Central memory CD8-positive, alpha-beta T cell (primary cell): ENCODE results near the gene COL26A1.

ENCODE experiments used
- ATAC-seq: fragments of 150-1000 bp; cut with Tn5 transposase; replicated peaks from 2 replicates; pipeline ENCODE4 v1.10.0; 2022; ENCODE audit warnings: mild to moderate bottlenecking, moderate FRiP score, moderate number of reproducible peaks; ENCODE audit not compliant: poor library complexity, severe bottlenecking; ENCODE audit errors: extremely low read depth
- DNase-seq, 2 donors: peaks; one replicate each; pipeline ENCODE4 v3.0.0; 2021; ENCODE audit warnings: low spot score in 2 of 2
- H3K27ac Mint-ChIP-seq: one replicate; pipeline ENCODE4 v1.8.0; 2022; ENCODE audit warnings: low read depth, mild to moderate bottlenecking, moderate library complexity, mixed read lengths
- H3K27me3 Mint-ChIP-seq: one replicate; pipeline ENCODE4 v1.8.0; 2022; ENCODE audit warnings: mixed read lengths
- H3K36me3 Mint-ChIP-seq: one replicate; pipeline ENCODE4 v1.8.0; 2022; ENCODE audit warnings: mild to moderate bottlenecking, moderate library complexity, mixed read lengths; ENCODE audit not compliant: insufficient read depth
- H3K4me1 Mint-ChIP-seq: one replicate; pipeline ENCODE4 v1.8.0; 2022; ENCODE audit warnings: mixed read lengths
- H3K4me3 Mint-ChIP-seq: one replicate; pipeline ENCODE4 v1.8.0; 2022; ENCODE audit warnings: mild to moderate bottlenecking, moderate library complexity, mixed read lengths
- H3K9me3 Mint-ChIP-seq: one replicate; pipeline ENCODE4 v1.8.0; 2022; ENCODE audit warnings: mixed read lengths

Gene COL26A1

GRCh38 chr7:101542527-101543241 is 180.0 kb downstream of the COL26A1 start:
- H3K9me3 Mint-ChIP-seq = no peaks in the 10 kb centered on the region
- DNase-seq = peak; percentile 47 to 75
- peaks cover 13% of the 10 kb centered on the region for H3K4me1 Mint-ChIP-seq
- no peaks in the 10 kb centered on the region for H3K36me3 Mint-ChIP-seq
- ATAC-seq = no peak
- H3K4me3 Mint-ChIP-seq = no peak overlapping the region
- H3K27me3 Mint-ChIP-seq = peaks cover 4% of the 10 kb centered on the region
- no peak overlapping the region for H3K27ac Mint-ChIP-seq

GRCh38 chr7:101543242-101543766 is 180.6 kb downstream of the COL26A1 start:
- no peak overlapping the region for H3K27ac Mint-ChIP-seq
- H3K4me1 Mint-ChIP-seq = peaks cover 13% of the 10 kb centered on the region
- no peak overlapping the region for H3K4me3 Mint-ChIP-seq
- H3K9me3 Mint-ChIP-seq = no peaks in the 10 kb centered on the region
- no peaks in the 10 kb centered on the region for H3K36me3 Mint-ChIP-seq
- ATAC-seq = no peak
- no peak for DNase-seq
- H3K27me3 Mint-ChIP-seq = peaks cover 10% of the 10 kb centered on the region

- H3K4me1 Mint-ChIP-seq = peaks cover 12% of the 10 kb centered on the region
- H3K27ac Mint-ChIP-seq = no peak overlapping the region
- H3K27me3 Mint-ChIP-seq = peaks cover 15% of the 10 kb centered on the region
- no peaks in the 10 kb centered on the region for H3K9me3 Mint-ChIP-seq
- no peak for ATAC-seq
- no peak for DNase-seq
- no peak overlapping the region for H3K4me3 Mint-ChIP-seq
- no peaks in the 10 kb centered on the region for H3K36me3 Mint-ChIP-seq
These were observed 181.2 kb downstream of the COL26A1 start for GRCh38 chr7:101543846-101544245.

- DNase-seq = no peak
- no peak overlapping the region for H3K4me3 Mint-ChIP-seq
- H3K27me3 Mint-ChIP-seq = peaks cover 27% of the 10 kb centered on the region
- no peak overlapping the region for H3K27ac Mint-ChIP-seq
- H3K36me3 Mint-ChIP-seq = no peaks in the 10 kb centered on the region
- no peaks in the 10 kb centered on the region for H3K9me3 Mint-ChIP-seq
- no peak for ATAC-seq
- H3K4me1 Mint-ChIP-seq = peaks cover 7% of the 10 kb centered on the region
These were observed 182.9 kb downstream of the COL26A1 start for GRCh38 chr7:101545441-101546190.

GRCh38 chr7:101546308-101546936 is 183.7 kb downstream of the COL26A1 start:
- no peak overlapping the region for H3K27ac Mint-ChIP-seq
- H3K4me1 Mint-ChIP-seq = peaks cover 7% of the 10 kb centered on the region
- H3K4me3 Mint-ChIP-seq = no peak overlapping the region
- DNase-seq = no peak
- no peaks in the 10 kb centered on the region for H3K9me3 Mint-ChIP-seq
- H3K27me3 Mint-ChIP-seq = peaks cover 27% of the 10 kb centered on the region
- H3K36me3 Mint-ChIP-seq = no peaks in the 10 kb centered on the region
- no peak for ATAC-seq

- ATAC-seq = no peak
- Mint-ChIP-seq H3K9me3 (no peaks in the 10 kb centered on the region), H3K4me1 (peaks cover 7% of the 10 kb centered on the region), H3K36me3 (no peaks in the 10 kb centered on the region), H3K4me3 (no peak overlapping the region), H3K27me3 (peaks cover 27% of the 10 kb centered on the region), H3K27ac (no peak overlapping the region)
- DNase-seq = no peak
These were observed 184.6 kb downstream of the COL26A1 start for GRCh38 chr7:101547022-101547915.

- Mint-ChIP-seq H3K9me3 (no peaks in the 10 kb centered on the region), H3K4me3 (no peak overlapping the region), H3K4me1 (peaks cover under 1% of the 10 kb centered on the region), H3K27me3 (peaks cover 27% of the 10 kb centered on the region), H3K36me3 (no peaks in the 10 kb centered on the region), H3K27ac (no peak overlapping the region)
- no peak for DNase-seq
- ATAC-seq = no peak
These were observed 185.4 kb downstream of the COL26A1 start for GRCh38 chr7:101547916-101548661.

- Mint-ChIP-seq H3K27me3 (peaks cover 35% of the 10 kb centered on the region), H3K4me1 (no peaks in the 10 kb centered on the region), H3K27ac (no peak overlapping the region), H3K4me3 (no peak overlapping the region), H3K36me3 (no peaks in the 10 kb centered on the region), H3K9me3 (no peaks in the 10 kb centered on the region)
- DNase-seq (no peak), ATAC-seq (no peak)
These were observed 187.1 kb downstream of the COL26A1 start for GRCh38 chr7:101549734-101550133.

GRCh38 chr7:101550641-101551541 is 188.2 kb downstream of the COL26A1 start:
- ATAC-seq = no peak
- Mint-ChIP-seq H3K27me3 (peaks cover 35% of the 10 kb centered on the region), H3K27ac (no peak overlapping the region), H3K9me3 (no peaks in the 10 kb centered on the region), H3K4me3 (no peak overlapping the region), H3K36me3 (no peaks in the 10 kb centered on the region), H3K4me1 (no peaks in the 10 kb centered on the region)
- no peak for DNase-seq

- DNase-seq (no peak), ATAC-seq (no peak)
- Mint-ChIP-seq H3K27ac (no peak overlapping the region), H3K27me3 (peaks cover 26% of the 10 kb centered on the region), H3K36me3 (no peaks in the 10 kb centered on the region), H3K4me3 (no peak overlapping the region), H3K4me1 (no peaks in the 10 kb centered on the region), H3K9me3 (no peaks in the 10 kb centered on the region)
These were observed 190.5 kb downstream of the COL26A1 start for GRCh38 chr7:101553018-101553770.
